22Rv1 (cell line): Measurements from ENCODE around the gene PCGF6.

Experiments used
- H3K27ac ChIP-seq: fragments of 450-650 bp; 2 replicates; pipeline ENCODE4 v1.5.1; 2017
- CTCF ChIP-seq: fragments of 450-650 bp; IDR thresholded peaks from 2 replicates; pipeline ENCODE4 v1.5.1; 2017; ENCODE audit warnings: mild to moderate bottlenecking
- ZFX ChIP-seq: fragments of 450-650 bp; IDR thresholded peaks from 2 replicates; pipeline ENCODE4 v1.6.1; 2017; ENCODE audit warnings: antibody characterized with exemption, borderline replicate concordance

The PCGF6 gene

GRCh38 chr10:103254538-103255325, 96.2 kb downstream of the PCGF6 start:
- no peak overlapping the region for H3K27ac ChIP-seq
- TF ChIP-seq CTCF (no peak), ZFX (no peak)

- no peak for TF ChIP-seq ZFX
- TF ChIP-seq CTCF, result no peak
- H3K27ac ChIP-seq, result no peak overlapping the region
These were observed 96.8 kb downstream of the PCGF6 start for GRCh38 chr10:103254113-103254512.
